IMR-90 (cell line): ENCODE results near the gene PTPRH. TPM values are rescaled to one million over a fixed set of nuclear protein-coding genes. Genes with fewer than 3 reads are reported as not detected.

ENCODE experiments used
- ATAC-seq: fragments of 200-7000 bp; cut with Tn5 transposase; 2 replicates; pipeline ENCODE4 v1.9.1; 2020; ENCODE audit warnings: low read depth, mild to moderate bottlenecking, moderate library complexity
- BruUV-seq: library from RNA; stranded (reverse); fragments of 400-500 nt; replicated peaks from 2 replicates; lab custom pipeline; 2021; lab: Mats Ljungman, UMichigan
- CTCF ChIA-PET: fragments of 300-600 bp; formaldehyde crosslinking; extraction: SDS; loops from one replicate; lab custom pipeline; 2021; ENCODE audit warnings: antibody characterized with exemption; lab: Yijun Ruan, JAX
- POLR2A ChIA-PET: fragments of 300-600 bp; sonication (Branson Sonifier 250); formaldehyde crosslinking; loops from one replicate; lab custom pipeline; 2022; ENCODE audit warnings: antibody characterized with exemption; ENCODE audit not compliant: unreplicated experiment; lab: Charles Lee
- DNase-seq: peaks from one replicate; pipeline ENCODE4 v3.0.0; 2013
- H2AFZ ChIP-seq: replicated peaks from 2 replicates; pipeline ENCODE3; 2013; ENCODE audit warnings: low read length, mild to moderate bottlenecking; ENCODE audit not compliant: poor library complexity
- H2AK5ac ChIP-seq: 2 replicates; pipeline ENCODE4 v1.6.1; 2013; ENCODE audit warnings: low read depth, low read length, inconsistent platforms
- H2AK9ac ChIP-seq: replicated peaks from 2 replicates; pipeline ENCODE3; 2013; ENCODE audit warnings: mild to moderate bottlenecking, low read depth, low read length, moderate library complexity; ENCODE audit not compliant: poor library complexity
- H2BK120ac ChIP-seq: 2 replicates; pipeline ENCODE4 v1.6.1; 2013; ENCODE audit warnings: low read depth, low read length, inconsistent platforms
- H2BK15ac ChIP-seq: 3 replicates; pipeline ENCODE4 v1.6.1; 2013; ENCODE audit warnings: low read depth, low read length, inconsistent platforms
- H2BK20ac ChIP-seq: 2 replicates; pipeline ENCODE4 v1.6.1; 2013; ENCODE audit warnings: low read depth, mild to moderate bottlenecking, inconsistent platforms, low read length, moderate library complexity
- H2BK5ac ChIP-seq: 2 replicates; pipeline ENCODE4 v1.6.1; 2013; ENCODE audit warnings: mild to moderate bottlenecking, low read depth, low read length, inconsistent platforms; ENCODE audit not compliant: poor library complexity, severe bottlenecking
- H3K14ac ChIP-seq: replicated peaks from 2 replicates; pipeline ENCODE4 v1.6.1; 2013; ENCODE audit warnings: low read depth, low read length, inconsistent platforms
- H3K18ac ChIP-seq: 2 replicates; pipeline ENCODE4 v1.6.1; 2013; ENCODE audit warnings: low read depth, low read length, control low read depth
- H3K23ac ChIP-seq: 2 replicates; pipeline ENCODE4 v1.6.1; 2013; ENCODE audit warnings: low read depth, low read length, inconsistent platforms
- H3K27ac ChIP-seq: 2 replicates; pipeline ENCODE4 v1.5.1; 2013; ENCODE audit warnings: mild to moderate bottlenecking, control low read depth, low read length; ENCODE audit not compliant: insufficient read depth
- H3K27me3 ChIP-seq: 2 replicates; pipeline ENCODE4 v1.6.1; 2013; ENCODE audit warnings: low read length; ENCODE audit not compliant: control insufficient read depth, insufficient read depth
- H3K36me3 ChIP-seq: 2 replicates; pipeline ENCODE4 v1.6.1; 2013; ENCODE audit warnings: low read length, mixed read lengths; ENCODE audit not compliant: control insufficient read depth, insufficient read depth
- H3K4ac ChIP-seq: 2 replicates; pipeline ENCODE4 v1.6.1; 2013; ENCODE audit warnings: low read depth, low read length, inconsistent platforms
- H3K4me1 ChIP-seq: 2 replicates; pipeline ENCODE4 v1.6.1; 2013; ENCODE audit warnings: low read length, mixed read lengths; ENCODE audit not compliant: control insufficient read depth, insufficient read depth
- H3K4me2 ChIP-seq: 2 replicates; pipeline ENCODE4 v1.6.1; 2013; ENCODE audit warnings: low read depth, mild to moderate bottlenecking, control low read depth, low read length, moderate library complexity
- H3K4me3 ChIP-seq: 2 replicates; pipeline ENCODE4 v1.5.1; 2013; ENCODE audit warnings: low read depth, mild to moderate bottlenecking, control low read depth, low read length, moderate library complexity; ENCODE audit not compliant: insufficient read depth
- H3K56ac ChIP-seq: 2 replicates; pipeline ENCODE4 v1.6.1; 2013; ENCODE audit warnings: low read length, inconsistent platforms; ENCODE audit not compliant: insufficient read depth; ENCODE audit errors: extremely low read depth
- H3K79me1 ChIP-seq, 2 experiments: 2 replicates each; pipeline ENCODE4 v1.6.1; 2013; ENCODE audit warnings: low read length in 2 of 2, inconsistent platforms in 1 of 2, low read depth in 1 of 2
- H3K9ac ChIP-seq: 2 replicates; pipeline ENCODE4 v1.6.1; 2013; ENCODE audit warnings: low read depth, low read length, control low read depth
- H3K9me1 ChIP-seq: 2 replicates; pipeline ENCODE4 v1.6.1; 2013; ENCODE audit warnings: low read length, inconsistent platforms; ENCODE audit not compliant: insufficient read depth
- H3K9me3 ChIP-seq: 2 replicates; pipeline ENCODE4 v1.6.1; 2013; ENCODE audit warnings: low read length; ENCODE audit not compliant: control insufficient read depth, insufficient read depth
- H4K20me1 ChIP-seq: 2 replicates; pipeline ENCODE4 v1.6.1; 2013; ENCODE audit warnings: low read length, inconsistent platforms; ENCODE audit not compliant: insufficient read depth
- H4K5ac ChIP-seq: 2 replicates; pipeline ENCODE4 v1.6.1; 2013; ENCODE audit warnings: mild to moderate bottlenecking, low read depth, low read length, control low read depth
- H4K8ac ChIP-seq, 2 experiments: 2 replicates each; pipeline ENCODE4 v1.6.1; 2013; ENCODE audit warnings: low read depth in 2 of 2, low read length in 2 of 2, control low read depth in 1 of 2, inconsistent platforms in 1 of 2
- H4K91ac ChIP-seq: 2 replicates; pipeline ENCODE4 v1.6.1; 2013; ENCODE audit warnings: low read depth, low read length, inconsistent platforms; ENCODE audit not compliant: insufficient read depth
- CEBPB ChIP-seq: IDR thresholded peaks from 2 replicates; pipeline ENCODE4 v1.6.1; 2012; ENCODE audit warnings: low read depth, low read length, improper control_type of control experiment
- FOS ChIP-seq: fragments of 150-350 bp; IDR thresholded peaks from 2 replicates; pipeline ENCODE4 v1.6.1; 2016; ENCODE audit warnings: low read depth, low read length
- MAFK ChIP-seq: IDR thresholded peaks from 2 replicates; pipeline ENCODE4 v1.6.1; 2012; ENCODE audit warnings: low read depth, low read length, improper control_type of control experiment
- MXI1 ChIP-seq: IDR thresholded peaks from 2 replicates; pipeline ENCODE4 v1.6.1; 2012; ENCODE audit warnings: low read depth, mild to moderate bottlenecking, low read length, moderate library complexity, borderline replicate concordance
- NFE2L2 ChIP-seq: fragments of 150-350 bp; IDR thresholded peaks from 2 replicates; pipeline ENCODE4 v1.6.1; 2016; ENCODE audit warnings: low read depth, mild to moderate bottlenecking, low read length
- POLR2A ChIP-seq: IDR thresholded peaks from 2 replicates; pipeline ENCODE4 v1.6.1; 2012; ENCODE audit warnings: mild to moderate bottlenecking, low read depth, low read length
- RAD21 ChIP-seq: IDR thresholded peaks from 2 replicates; pipeline ENCODE4 v1.6.1; 2012; ENCODE audit warnings: low read length, improper control_type of control experiment
- RCOR1 ChIP-seq: IDR thresholded peaks from 2 replicates; pipeline ENCODE4 v1.6.1; 2012; ENCODE audit warnings: mild to moderate bottlenecking, low read length, improper control_type of control experiment; ENCODE audit not compliant: insufficient replicate concordance
- RFX5 ChIP-seq: IDR thresholded peaks from 2 replicates; pipeline ENCODE4 v1.8.0; 2012; ENCODE audit warnings: low read depth, mild to moderate bottlenecking, low read length, moderate library complexity
- SMC3 ChIP-seq: fragments of 150-350 bp; IDR thresholded peaks from 2 replicates; pipeline ENCODE4 v1.6.1; 2016; ENCODE audit warnings: low read depth, mild to moderate bottlenecking, antibody characterized with exemption, low read length, moderate library complexity
- USF2 ChIP-seq: fragments of 150-350 bp; IDR thresholded peaks from 2 replicates; pipeline ENCODE4 v1.6.1; 2017; ENCODE audit warnings: mild to moderate bottlenecking, antibody characterized with exemption, low read length, low read depth
- WGBS, 2 experiments: methylation state at CpG; one replicate each; pipeline versions ENCODE4 v1.1.5 to v1.1.7; 2013; ENCODE audit warnings: missing lambda C conversion rate in 2 of 2; ENCODE audit not compliant: insufficient read length in 1 of 2; ENCODE audit errors: extremely low coverage in 2 of 2; 5-methylcytosine and 5-hydroxymethylcytosine counted together
- dilution Hi-C: fragments of 300-500 bp; cut with HindIII; formaldehyde crosslinking; loops from one replicate; pipeline ENCODE4 v1.14.3; 2018; ENCODE audit warnings: low sequenced_read_pairs; ENCODE audit not compliant: unreplicated experiment
- in situ Hi-C: fragments of 300-500 bp; cut with MboI; formaldehyde crosslinking; loops from 3 replicates; pipeline ENCODE4 v1.14.3; 2019; ENCODE audit warnings: low sequenced_read_pairs, inconsistent platforms, mixed read lengths
- intact Hi-C: fragments of 100-400 bp; cut with micrococcal nuclease; formaldehyde crosslinking; loops from 2 replicates; pipeline ENCODE4 v1.10.0; 2022
- polyA plus RNA-seq, 3 experiments: library from polyadenylated mRNA; depleted of rRNA; stranded (reverse); fragments of >200 nt; gene quantifications; 2 replicates each; pipeline ENCODE4 v1.2.3, GENCODE V29; 2012; ENCODE audit warnings: low replicate concordance in 1 of 3
- total RNA-seq: library from RNA; depleted of rRNA; stranded (reverse); fragments of >200 nt; gene quantifications from 2 replicates; pipeline ENCODE4 v1.2.3, GENCODE V29; 2012
- TF ChIP-seq, protein P1 (sequence below): fragments of 150-350 bp; IDR thresholded peaks from 2 replicates; pipeline ENCODE4 v1.6.1; 2016; ENCODE audit warnings: low read depth, mild to moderate bottlenecking, low read length, moderate library complexity, borderline replicate concordance

Gene PTPRH
- total and polyA plus RNA-seq, 2 of the 4 experiments (the other 2 are of a cell fraction) = 1.3 to 3.4 TPM

- Histone ChIP-seq H3K27ac (no peak overlapping the region), H3K27me3 (peaks cover 2% of the 10 kb centered on the region), H3K79me1 (no peaks in the 10 kb centered on the region), H2AFZ (no peak overlapping the region), H2BK20ac (no peak overlapping the region), H2BK5ac (no peak overlapping the region), H3K4ac (no peak overlapping the region), H3K23ac (no peak overlapping the region), H2AK9ac (no peak overlapping the region), H2AK5ac (no peak overlapping the region), H4K8ac (no peak overlapping the region), H3K9me3 (no peaks in the 10 kb centered on the region), H2BK120ac (no peak overlapping the region), H3K14ac (no peak overlapping the region), H4K5ac (no peak overlapping the region), H4K91ac (no peak overlapping the region), H3K9me1 (no peaks in the 10 kb centered on the region; the same call in 1 of the 2 replicates), H3K4me3 (no peak overlapping the region), H2BK15ac (no peak overlapping the region), H4K20me1 (no peaks in the 10 kb centered on the region), H3K18ac (no peak overlapping the region), H3K56ac (no peak overlapping the region), H3K4me2 (no peak overlapping the region), H3K9ac (no peak overlapping the region), H3K4me1 (no peaks in the 10 kb centered on the region), H3K36me3 (no peaks in the 10 kb centered on the region)
- POLR2A ChIA-PET = interaction anchor here (0.6 kb wide), 1 partner anchor 1087 kb away, joined by 3 read pairs; no protein-coding TSS in a partner anchor
- no peak for DNase-seq
- in situ Hi-C loops (no loop called here), dilution Hi-C loops (no loop called here), intact Hi-C loops (no loop called here)
- no peak for ATAC-seq
- no TSS peak for BruUV-seq
- TF ChIP-seq RFX5 (no peak), MXI1 (no peak), USF2 (no peak), CEBPB (no peak), RCOR1 (no peak), SMC3 (no peak), NFE2L2 (no peak), RAD21 (no peak), MAFK (no peak), FOS (no peak), POLR2A (no peak)
- TF ChIP-seq, protein P1, sequence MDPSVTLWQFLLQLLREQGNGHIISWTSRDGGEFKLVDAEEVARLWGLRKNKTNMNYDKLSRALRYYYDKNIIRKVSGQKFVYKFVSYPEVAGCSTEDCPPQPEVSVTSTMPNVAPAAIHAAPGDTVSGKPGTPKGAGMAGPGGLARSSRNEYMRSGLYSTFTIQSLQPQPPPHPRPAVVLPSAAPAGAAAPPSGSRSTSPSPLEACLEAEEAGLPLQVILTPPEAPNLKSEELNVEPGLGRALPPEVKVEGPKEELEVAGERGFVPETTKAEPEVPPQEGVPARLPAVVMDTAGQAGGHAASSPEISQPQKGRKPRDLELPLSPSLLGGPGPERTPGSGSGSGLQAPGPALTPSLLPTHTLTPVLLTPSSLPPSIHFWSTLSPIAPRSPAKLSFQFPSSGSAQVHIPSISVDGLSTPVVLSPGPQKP = no peak
- CTCF ChIA-PET = no interaction called here
- no CpG with 5 or more reads among the region's 5 CpGs for WGBS, 2 experiments
Observed at GRCh38 chr19:55199620-55200204, 9.6 kb downstream of the PTPRH start.
